GM12878 (cell line): ENCODE measurements around the gene EPHA7.

Experiments
- NFIC ChIP-seq: IDR thresholded peaks from 2 replicates; pipeline ENCODE4 v1.6.1; 2012; ENCODE audit warnings: low read depth, mild to moderate bottlenecking, inconsistent platforms, low read length, moderate library complexity
- RAD21 ChIP-seq: IDR thresholded peaks from 2 replicates; pipeline ENCODE4 v1.6.1; 2011; ENCODE audit warnings: mild to moderate bottlenecking, low read depth, low read length, moderate library complexity; ENCODE audit not compliant: insufficient read depth
- TF ChIP-seq, protein P1 (sequence below): fragments of 450-650 bp; IDR thresholded peaks from 2 replicates; pipeline ENCODE4 v1.6.1; 2017; ENCODE audit warnings: mild to moderate bottlenecking, low read depth, inconsistent platforms; ENCODE audit not compliant: poor library complexity, severe bottlenecking

DNA sequence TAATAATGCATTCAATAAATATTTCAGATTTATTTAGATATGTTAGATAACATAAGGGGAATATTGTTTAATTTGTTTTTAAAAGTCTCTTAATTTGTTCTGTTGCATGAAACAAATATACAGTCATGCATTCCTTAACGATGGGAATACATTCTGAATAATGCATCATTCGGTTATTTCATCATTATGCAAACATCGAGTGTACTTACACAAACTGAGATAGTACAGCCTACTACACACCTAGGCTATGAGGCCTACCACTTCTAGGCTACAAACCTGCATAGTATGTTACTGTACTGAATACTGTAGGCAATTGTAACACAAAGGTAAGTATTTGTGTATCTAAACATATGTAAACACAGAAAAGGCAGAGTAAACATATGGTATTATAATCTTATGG lies 118.7 kb downstream of the EPHA7 start:
- TF ChIP-seq RAD21 (no peak), NFIC (no peak)
- TF ChIP-seq, protein P1, sequence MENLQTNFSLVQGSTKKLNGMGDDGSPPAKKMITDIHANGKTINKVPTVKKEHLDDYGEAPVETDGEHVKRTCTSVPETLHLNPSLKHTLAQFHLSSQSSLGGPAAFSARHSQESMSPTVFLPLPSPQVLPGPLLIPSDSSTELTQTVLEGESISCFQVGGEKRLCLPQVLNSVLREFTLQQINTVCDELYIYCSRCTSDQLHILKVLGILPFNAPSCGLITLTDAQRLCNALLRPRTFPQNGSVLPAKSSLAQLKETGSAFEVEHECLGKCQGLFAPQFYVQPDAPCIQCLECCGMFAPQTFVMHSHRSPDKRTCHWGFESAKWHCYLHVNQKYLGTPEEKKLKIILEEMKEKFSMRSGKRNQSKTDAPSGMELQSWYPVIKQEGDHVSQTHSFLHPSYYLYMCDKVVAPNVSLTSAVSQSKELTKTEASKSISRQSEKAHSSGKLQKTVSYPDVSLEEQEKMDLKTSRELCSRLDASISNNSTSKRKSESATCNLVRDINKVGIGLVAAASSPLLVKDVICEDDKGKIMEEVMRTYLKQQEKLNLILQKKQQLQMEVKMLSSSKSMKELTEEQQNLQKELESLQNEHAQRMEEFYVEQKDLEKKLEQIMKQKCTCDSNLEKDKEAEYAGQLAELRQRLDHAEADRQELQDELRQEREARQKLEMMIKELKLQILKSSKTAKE: no peak
